SHP77 treated with DMSO at 0.1 percent for 48 hours (cell line): Measurements from ENCODE around the gene HEATR3.

ENCODE experiments used
- DNase-seq: peaks from one replicate; lab custom pipeline; 2025; lab: John Stamatoyannopoulos, UW

Gene HEATR3

GRCh38 chr16:50056226-50056625 lies 9.5 kb upstream of the HEATR3 start:
- no peak for DNase-seq

GRCh38 chr16:50058091-50058771 lies 7.5 kb upstream of the HEATR3 start:
- no peak for DNase-seq

GRCh38 chr16:50059111-50059510 lies 6.7 kb upstream of the HEATR3 start:
- no peak for DNase-seq

- DNase-seq, result no peak
Measured at GRCh38 chr16:50059669-50060068, 6.1 kb upstream of the HEATR3 start.

- DNase-seq, result no peak
Measured at GRCh38 chr16:50061326-50061725, 4.4 kb upstream of the HEATR3 start.

GRCh38 chr16:50065241-50065623 lies 538 bp upstream of the HEATR3 start:
- no peak for DNase-seq

GRCh38 chr16:50066482-50067289 lies 916 bp downstream of the HEATR3 start:
- DNase-seq, result no peak

- no peak for DNase-seq
Measured at GRCh38 chr16:50067290-50067853, 1.6 kb downstream of the HEATR3 start.

- no peak for DNase-seq
Measured at GRCh38 chr16:50068550-50068949, 2.8 kb downstream of the HEATR3 start.

- DNase-seq, result no peak
Measured at GRCh38 chr16:50069060-50069459, 3.3 kb downstream of the HEATR3 start.

GRCh38 chr16:50071075-50071671 lies 5.4 kb downstream of the HEATR3 start:
- no peak for DNase-seq

- DNase-seq, result no peak
Measured at GRCh38 chr16:50072730-50073129, 7.0 kb downstream of the HEATR3 start.

GRCh38 chr16:50079397-50080140 lies 13.8 kb downstream of the HEATR3 start:
- no peak for DNase-seq

GRCh38 chr16:50081428-50082018 lies 15.8 kb downstream of the HEATR3 start:
- no peak for DNase-seq

GRCh38 chr16:50083996-50084395 lies 18.2 kb downstream of the HEATR3 start:
- DNase-seq, result no peak

- no peak for DNase-seq
Measured at GRCh38 chr16:50086176-50086575, 20.4 kb downstream of the HEATR3 start.

- no peak for DNase-seq
Measured at GRCh38 chr16:50088302-50088701, 22.5 kb downstream of the HEATR3 start.

GRCh38 chr16:50092891-50093290 lies 27.1 kb downstream of the HEATR3 start:
- no peak for DNase-seq

- no peak for DNase-seq
Measured at GRCh38 chr16:50093607-50094539, 28.1 kb downstream of the HEATR3 start.

- no peak for DNase-seq
Measured at GRCh38 chr16:50096791-50097190, 31.0 kb downstream of the HEATR3 start.
